Measurements from ENCODE around the gene KLKB1.
"Not testable (repeated sequence)": the region's sequence is repeated elsewhere in the genome, so short reads cannot be mapped to it uniquely, and the experiment has no call there.

KLKB1 gene

DNA sequence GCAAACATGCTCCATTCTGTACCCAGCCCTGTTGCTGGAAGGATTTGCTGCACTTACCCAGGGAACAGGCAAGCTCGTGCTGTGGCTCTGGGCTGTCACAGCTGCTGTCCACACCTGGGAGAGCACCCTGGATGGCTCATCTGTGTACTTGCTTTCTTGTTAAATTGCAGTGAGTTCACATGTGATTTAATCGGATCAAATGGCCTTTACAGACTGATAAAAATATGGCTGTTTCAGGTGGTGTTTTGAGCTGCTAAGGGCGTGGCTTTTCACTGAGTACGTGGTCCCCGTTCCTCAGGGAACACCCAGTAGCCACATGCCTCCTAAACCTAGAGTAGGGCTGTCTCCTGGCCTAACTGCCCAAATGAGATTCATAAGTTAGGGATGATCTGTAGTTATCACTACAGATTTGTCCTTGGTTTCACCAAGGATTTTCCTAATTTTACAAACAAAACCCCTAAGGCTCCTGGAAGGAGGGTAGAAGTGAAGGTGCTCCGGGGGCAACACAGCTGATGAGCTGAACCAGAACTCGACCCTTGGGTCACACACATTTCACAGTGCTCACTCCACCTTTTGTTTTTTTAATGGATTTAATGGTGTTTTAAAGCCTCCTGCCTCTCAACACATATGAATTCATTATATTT is 13.7 kb downstream of the KLKB1 start:
- TF ChIP-seq ZFX (IDR thresholded peaks at IDR 0.05; ENCODE audit: borderline replicate concordance) (no peak), CTCF (IDR thresholded peaks at IDR 0.05) (no peak)
- no peak overlapping the region for H3K27ac ChIP-seq

GRCh38 chr4:186241616-186242015 is 14.3 kb downstream of the KLKB1 start:
- TF ChIP-seq CTCF (IDR thresholded peaks at IDR 0.05) (no peak), ZFX (IDR thresholded peaks at IDR 0.05; ENCODE audit: borderline replicate concordance) (no peak)
- no peak overlapping the region for H3K27ac ChIP-seq

- H3K27ac ChIP-seq = not testable (repeated sequence)
These were observed 14.7 kb downstream of the KLKB1 start for GRCh38 chr4:186242031-186242430.

DNA sequence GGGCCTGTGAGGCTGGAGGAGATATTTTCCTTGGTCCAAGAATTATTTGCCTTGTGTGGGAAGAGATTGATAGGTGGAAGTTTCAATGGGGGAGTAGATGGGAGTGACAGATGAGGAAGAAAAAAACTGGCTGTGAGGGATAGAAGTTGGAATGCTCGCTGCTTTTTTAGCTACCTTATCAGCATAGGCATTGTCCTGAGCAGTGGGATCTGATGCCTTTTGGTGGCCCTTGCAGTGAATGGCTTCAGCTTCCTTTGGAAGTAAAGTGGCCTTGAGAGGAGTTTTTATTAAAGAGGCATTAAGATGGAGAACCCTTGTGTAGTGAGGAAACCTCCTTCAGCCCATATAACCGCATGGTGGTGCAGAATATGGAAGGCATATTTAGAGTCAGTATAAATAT is 16.0 kb downstream of the KLKB1 start:
- TF ChIP-seq ZFX (IDR thresholded peaks at IDR 0.05; ENCODE audit: borderline replicate concordance) (no peak), CTCF (IDR thresholded peaks at IDR 0.05) (no peak)
- H3K27ac ChIP-seq = no peak overlapping the region

GRCh38 chr4:186244835-186245234 is 17.5 kb downstream of the KLKB1 start:
- no peak overlapping the region for H3K27ac ChIP-seq

GRCh38 chr4:186247062-186247752 is 19.9 kb downstream of the KLKB1 start:
- H3K27ac ChIP-seq = not testable (repeated sequence)

More at GRCh38 chr4:186244835-186245234, 17.5 kb downstream of the KLKB1 start:
- no peak for TF ChIP-seq ZFX (IDR thresholded peaks at IDR 0.05; ENCODE audit: borderline replicate concordance)

- no peak for TF ChIP-seq CTCF (IDR thresholded peaks at IDR 0.05)
- TF ChIP-seq ZFX (IDR thresholded peaks at IDR 0.05; ENCODE audit: borderline replicate concordance) = no peak
- H3K27ac ChIP-seq = no peak overlapping the region
These were observed 21.3 kb downstream of the KLKB1 start for GRCh38 chr4:186248643-186249042.

DNA sequence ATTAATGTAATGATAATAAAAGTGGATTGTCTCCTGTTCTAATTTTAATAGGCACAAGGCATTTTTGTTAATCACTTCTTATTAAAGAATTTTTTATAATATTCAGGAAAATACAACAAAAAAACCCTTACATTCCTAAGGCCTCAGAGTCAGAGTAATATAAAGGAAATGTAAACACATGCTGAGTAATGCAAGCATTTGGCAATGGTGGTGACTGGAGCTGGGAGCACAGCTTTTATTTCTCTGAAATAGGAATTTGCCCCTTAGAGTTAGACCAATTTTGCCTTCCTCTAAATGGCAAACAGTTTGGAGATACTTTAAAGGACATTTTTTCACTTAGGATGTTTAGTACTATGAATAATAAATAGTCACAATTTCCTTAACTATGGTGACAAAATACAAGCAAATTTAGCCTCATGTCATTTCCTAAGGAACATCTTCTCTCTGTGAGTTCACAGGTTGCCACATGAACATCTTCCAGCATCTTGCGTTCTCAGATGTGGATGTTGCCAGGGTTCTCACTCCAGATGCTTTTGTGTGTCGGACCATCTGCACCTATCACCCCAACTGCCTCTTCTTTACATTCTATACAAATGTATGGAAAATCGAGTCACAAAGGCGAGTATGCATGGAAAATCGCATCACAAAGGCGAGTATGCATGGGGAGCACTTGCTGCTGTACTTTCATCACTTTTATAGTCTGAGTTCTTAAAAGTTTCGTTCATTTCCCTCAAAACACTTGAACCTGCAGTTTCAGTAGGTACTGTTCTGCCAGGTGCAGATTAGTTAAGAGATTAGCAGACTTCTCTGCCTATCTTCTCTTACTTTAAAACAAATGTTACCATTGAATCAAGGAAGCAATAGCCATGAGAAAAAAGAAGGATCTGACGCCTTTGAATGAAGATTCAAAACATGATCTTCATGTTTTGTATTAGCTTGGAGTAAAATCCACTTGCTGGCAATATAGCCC is 22.8 kb downstream of the KLKB1 start:
- no peak overlapping the region for H3K27ac ChIP-seq
- no peak for TF ChIP-seq CTCF (IDR thresholded peaks at IDR 0.05)
